ENCODE measurements around the gene AHNAK. TPM values are rescaled to one million over a fixed set of nuclear protein-coding genes. Genes with fewer than 3 reads are reported as not detected.
A peak's percentile ranks its signal among the peaks of the same experiment; 100 is the strongest.

The AHNAK gene
- total and polyA plus RNA-seq, 9 donors = 114 to 699 (median 540) TPM

DNA sequence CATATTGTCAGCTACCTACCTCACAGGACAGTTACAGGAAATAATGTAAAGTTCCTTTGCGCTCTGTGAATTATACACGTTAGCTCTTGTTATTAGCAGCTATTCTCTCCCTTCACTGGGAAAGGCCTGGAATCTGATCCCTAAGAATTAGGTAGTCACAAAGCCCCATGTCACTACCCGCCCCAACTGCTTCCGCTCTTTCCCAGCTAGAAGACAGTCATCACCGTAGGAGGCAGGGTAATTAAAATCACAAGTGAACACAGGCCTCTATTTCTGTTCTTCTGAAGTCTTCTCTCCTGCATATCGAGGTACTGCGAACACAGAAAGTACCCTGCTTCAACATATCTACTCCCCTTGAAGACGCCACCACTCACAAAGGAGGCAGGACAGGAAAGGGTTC is 12.6 kb upstream of the AHNAK start:
- no peaks in the 10 kb centered on the region for H3K9me3 ChIP-seq
- H3K36me3 ChIP-seq = no peaks in the 10 kb centered on the region
- H3K27me3 ChIP-seq = no peaks in the 10 kb centered on the region
- H3K4me1 ChIP-seq (ENCODE audit: insufficient read depth) = peaks cover 19% of the 10 kb centered on the region
- TF ChIP-seq POLR2A (IDR thresholded peaks at IDR 0.05) = no peak
- TF ChIP-seq, protein P1, sequence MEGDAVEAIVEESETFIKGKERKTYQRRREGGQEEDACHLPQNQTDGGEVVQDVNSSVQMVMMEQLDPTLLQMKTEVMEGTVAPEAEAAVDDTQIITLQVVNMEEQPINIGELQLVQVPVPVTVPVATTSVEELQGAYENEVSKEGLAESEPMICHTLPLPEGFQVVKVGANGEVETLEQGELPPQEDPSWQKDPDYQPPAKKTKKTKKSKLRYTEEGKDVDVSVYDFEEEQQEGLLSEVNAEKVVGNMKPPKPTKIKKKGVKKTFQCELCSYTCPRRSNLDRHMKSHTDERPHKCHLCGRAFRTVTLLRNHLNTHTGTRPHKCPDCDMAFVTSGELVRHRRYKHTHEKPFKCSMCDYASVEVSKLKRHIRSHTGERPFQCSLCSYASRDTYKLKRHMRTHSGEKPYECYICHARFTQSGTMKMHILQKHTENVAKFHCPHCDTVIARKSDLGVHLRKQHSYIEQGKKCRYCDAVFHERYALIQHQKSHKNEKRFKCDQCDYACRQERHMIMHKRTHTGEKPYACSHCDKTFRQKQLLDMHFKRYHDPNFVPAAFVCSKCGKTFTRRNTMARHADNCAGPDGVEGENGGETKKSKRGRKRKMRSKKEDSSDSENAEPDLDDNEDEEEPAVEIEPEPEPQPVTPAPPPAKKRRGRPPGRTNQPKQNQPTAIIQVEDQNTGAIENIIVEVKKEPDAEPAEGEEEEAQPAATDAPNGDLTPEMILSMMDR (IDR thresholded peaks at IDR 0.05) = no peak
- no peak for TF ChIP-seq EP300 (IDR thresholded peaks at IDR 0.05)
- no peak overlapping the region for H3K4me3 ChIP-seq
- 82 to 84% (median 83%) methylated on average over 8 of the region's 8 CpGs for whole genome bisulfite sequencing, 3 donors
- no peak overlapping the region for H3K27ac ChIP-seq
- peak in 2 of 5 donors; percentile 4 to 12 for DNase-seq
- intact Hi-C loops (cut with DNase I) = loop anchor here in 2 of 4 donors (5.0 to 10.0 kb wide), 3 partner anchors 142 to 1056 kb away; partner anchors contain the start of genes PLAAT3 (in 1 of the 2) and SCGB1A1 (in 1 of the 2)

DNA sequence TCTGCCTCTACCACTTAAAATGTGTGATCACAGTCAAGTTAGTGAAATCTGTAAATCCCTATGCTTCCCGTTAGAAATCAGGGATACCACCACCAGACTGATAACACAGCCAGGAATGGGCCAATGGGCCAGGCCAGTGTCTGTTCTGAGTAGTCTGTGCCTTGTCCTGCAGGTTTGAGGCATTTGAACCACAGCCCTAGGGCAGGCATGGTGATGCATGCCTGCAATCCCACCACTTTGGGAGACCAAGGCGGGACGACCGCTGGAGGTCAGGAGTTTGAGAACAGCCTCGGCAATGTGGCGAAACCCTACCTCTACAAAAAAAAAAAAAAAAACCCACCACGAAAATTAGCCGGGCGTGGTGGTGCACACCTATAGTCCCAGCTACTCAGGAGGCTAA is 12.1 kb upstream of the AHNAK start:
- peaks cover 23% of the 10 kb centered on the region for H3K4me1 ChIP-seq (ENCODE audit: insufficient read depth)
- TF ChIP-seq EP300 (IDR thresholded peaks at IDR 0.05) (no peak), POLR2A (IDR thresholded peaks at IDR 0.05) (no peak)
- TF ChIP-seq, protein P1 (IDR thresholded peaks at IDR 0.05) = no peak

DNA sequence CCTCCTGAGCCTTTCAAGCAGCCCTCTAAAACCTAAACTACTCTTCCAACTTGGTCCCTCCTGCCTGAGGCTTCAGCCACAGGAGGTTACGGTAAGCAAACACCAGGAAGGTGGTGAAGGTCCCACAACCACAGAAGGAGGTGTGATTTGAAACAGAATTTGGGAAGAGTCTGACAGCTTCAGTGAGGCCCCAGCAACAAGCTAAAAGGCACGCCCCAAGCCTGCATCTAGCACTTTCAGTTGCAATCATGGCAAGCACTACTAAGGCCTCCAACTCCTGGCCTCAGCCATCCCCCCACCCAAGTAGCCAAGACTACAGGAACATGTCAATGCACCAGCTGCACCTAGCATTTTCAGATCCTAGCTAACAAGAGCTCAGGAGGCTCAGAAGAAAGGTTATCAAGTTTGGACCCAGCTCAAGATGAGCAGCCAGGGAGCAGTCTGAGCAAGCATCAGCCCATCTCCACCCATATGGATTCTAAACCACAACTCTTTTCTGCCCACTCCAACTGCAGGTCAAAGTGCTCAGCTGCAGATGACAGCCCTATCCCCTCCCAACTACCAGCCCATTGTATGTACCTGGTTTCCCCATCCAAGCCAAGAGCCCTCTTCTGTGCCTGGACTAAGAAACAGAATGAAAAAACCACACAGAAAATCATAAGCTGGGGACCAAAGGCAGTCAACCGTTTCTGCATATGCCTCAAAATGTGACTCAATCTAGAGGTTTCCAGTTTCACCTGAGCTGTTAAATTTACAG is 10.4 kb upstream of the AHNAK start:
- TF ChIP-seq POLR2A (IDR thresholded peaks at IDR 0.05) = no peak
- no peak for TF ChIP-seq EP300 (IDR thresholded peaks at IDR 0.05)
- TF ChIP-seq, protein P1 (IDR thresholded peaks at IDR 0.05) = no peak
- Histone ChIP-seq H3K27ac (peak overlapping the region in 1 of 2 donors; percentile 68), H3K36me3 (no peaks in the 10 kb centered on the region), H3K4me1 (ENCODE audit: insufficient read depth) (peaks cover 29% of the 10 kb centered on the region), H3K9me3 (no peaks in the 10 kb centered on the region), H3K4me3 (no peak overlapping the region), H3K27me3 (no peaks in the 10 kb centered on the region)
- 55 to 65% (median 59%) methylated on average over 3 of the region's 3 CpGs for WGBS, 3 donors
- intact Hi-C loops (cut with DNase I) = loop anchor here in 2 of 4 donors (5.0 to 10.0 kb wide), 3 partner anchors 140 to 1058 kb away; partner anchors contain the start of genes PLAAT3 (in 1 of the 2) and SCGB1A1 (in 1 of the 2)
- no peak for DNase-seq

More for the DNA sequence above, 12.1 kb upstream of the AHNAK start:
- H3K27me3 ChIP-seq = no peaks in the 10 kb centered on the region
- H3K9me3 ChIP-seq = no peaks in the 10 kb centered on the region
- no peaks in the 10 kb centered on the region for H3K36me3 ChIP-seq
- H3K4me3 ChIP-seq = no peak overlapping the region
- no peak overlapping the region for H3K27ac ChIP-seq
- DNase-seq = peak in 2 of 5 donors; percentile 23 to 37
- intact Hi-C loops (cut with DNase I) = loop anchor here in 2 of 4 donors (5.0 to 10.0 kb wide), 3 partner anchors 141 to 1056 kb away; partner anchors contain the start of genes PLAAT3 (in 1 of the 2) and SCGB1A1 (in 1 of the 2)
- WGBS, 3 donors = 80 to 88% (median 84%) methylated on average over 9 of the region's 9 CpGs

DNA sequence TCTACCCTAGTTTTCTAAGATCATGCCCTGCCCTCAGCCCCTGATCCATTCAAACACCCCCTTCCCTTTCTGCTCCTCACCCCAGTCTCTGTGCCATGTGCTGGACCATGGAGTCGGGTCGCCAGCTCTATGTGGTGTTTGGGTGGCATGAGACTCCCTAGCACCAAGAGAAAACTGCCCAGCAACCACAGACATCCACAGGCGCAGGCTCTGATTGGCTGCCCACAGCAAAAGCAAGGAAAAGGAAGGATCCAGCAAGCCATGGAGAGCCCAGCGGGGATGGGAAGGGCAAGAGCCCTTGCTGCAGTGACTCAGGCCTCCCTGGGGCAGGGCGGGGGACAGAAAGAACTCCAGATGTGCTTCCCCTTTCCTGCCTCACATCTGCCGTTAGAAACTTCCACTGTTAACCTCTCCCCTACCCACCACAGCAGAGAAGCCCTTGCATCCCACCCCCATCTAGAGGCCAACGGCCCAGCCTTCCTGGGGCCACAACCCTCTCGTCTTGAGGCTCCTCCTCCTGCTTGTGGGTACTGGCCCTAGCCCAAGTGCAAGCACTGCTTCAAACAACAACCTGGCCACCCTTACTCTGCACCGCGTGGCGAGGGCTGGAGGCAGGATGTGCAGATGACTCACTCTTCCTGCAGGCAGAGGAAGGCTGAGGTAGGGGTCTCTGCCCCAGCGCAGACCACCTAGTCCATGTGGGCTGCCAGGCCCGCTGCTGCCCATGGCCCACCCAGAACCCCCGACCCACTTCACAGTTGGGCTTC is 9.7 kb upstream of the AHNAK start:
- intact Hi-C loops (cut with DNase I) = loop anchor here in 2 of 4 donors (5.0 to 10.0 kb wide), 3 partner anchors 139 to 1059 kb away; partner anchors contain the start of genes PLAAT3 (in 1 of the 2) and SCGB1A1 (in 1 of the 2)
- no peak overlapping the region for H3K4me3 ChIP-seq
- no peaks in the 10 kb centered on the region for H3K36me3 ChIP-seq
- H3K4me1 ChIP-seq (ENCODE audit: insufficient read depth) = peaks cover 35% of the 10 kb centered on the region
- H3K27me3 ChIP-seq = no peaks in the 10 kb centered on the region
- TF ChIP-seq, protein P1 (IDR thresholded peaks at IDR 0.05) = no peak
- TF ChIP-seq POLR2A (IDR thresholded peaks at IDR 0.05) (no peak), EP300 (IDR thresholded peaks at IDR 0.05) (no peak)
- WGBS, 3 donors = 13 to 18% (median 16%) methylated on average over 14 of the region's 14 CpGs
- peak overlapping the region; percentile 2 to 68 for H3K27ac ChIP-seq
- peak; percentile 81 to 88 (median 83) for DNase-seq
- H3K9me3 ChIP-seq = no peaks in the 10 kb centered on the region

Data from ovary (tissue), 9 donors.